HG03097 (cell line): ENCODE results near the gene PSMB7.

Experiments used
- ATAC-seq: cut with Tn5 transposase; IDR thresholded peaks from one replicate; pipeline ENCODE4 v1.9.1; 2021; ENCODE audit not compliant: unreplicated experiment, low FRiP score

PSMB7 gene

GRCh38 chr9:124386201-124386600 lies 29.0 kb downstream of the PSMB7 start:
- ATAC-seq, result no peak

- ATAC-seq, result no peak
These were observed 29.6 kb downstream of the PSMB7 start for GRCh38 chr9:124385623-124386022.

GRCh38 chr9:124384846-124385245 lies 30.4 kb downstream of the PSMB7 start:
- no peak for ATAC-seq

GRCh38 chr9:124384210-124384609 lies 31.0 kb downstream of the PSMB7 start:
- no peak for ATAC-seq

- ATAC-seq, result no peak
These were observed 33.9 kb downstream of the PSMB7 start for GRCh38 chr9:124381170-124381945.

GRCh38 chr9:124377551-124378406 lies 37.5 kb downstream of the PSMB7 start:
- ATAC-seq, result no peak

- ATAC-seq, result no peak
These were observed 38.9 kb downstream of the PSMB7 start for GRCh38 chr9:124376329-124376728.

GRCh38 chr9:124375726-124376125 lies 39.5 kb downstream of the PSMB7 start:
- ATAC-seq, result no peak

DNA sequence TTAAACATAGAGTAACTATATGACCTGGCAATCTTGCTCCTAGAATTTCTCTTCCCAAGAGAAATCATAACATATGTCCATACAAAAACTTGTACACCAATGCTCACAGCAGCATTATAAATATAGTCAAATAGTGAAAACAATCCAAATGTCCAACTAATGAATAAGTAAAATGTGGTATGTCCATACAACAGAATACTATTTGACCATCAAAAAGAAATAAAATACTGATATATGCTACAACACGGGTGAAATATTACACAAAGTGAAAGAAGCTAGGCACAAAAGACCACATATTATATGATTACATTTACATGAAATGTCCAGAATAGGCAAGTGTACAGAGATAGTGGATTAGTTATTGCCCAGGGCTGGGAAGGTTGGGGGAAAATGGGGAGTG lies 41.4 kb downstream of the PSMB7 start:
- ATAC-seq, result no peak

- ATAC-seq, result no peak
These were observed 41.9 kb downstream of the PSMB7 start for GRCh38 chr9:124373386-124373785.

DNA sequence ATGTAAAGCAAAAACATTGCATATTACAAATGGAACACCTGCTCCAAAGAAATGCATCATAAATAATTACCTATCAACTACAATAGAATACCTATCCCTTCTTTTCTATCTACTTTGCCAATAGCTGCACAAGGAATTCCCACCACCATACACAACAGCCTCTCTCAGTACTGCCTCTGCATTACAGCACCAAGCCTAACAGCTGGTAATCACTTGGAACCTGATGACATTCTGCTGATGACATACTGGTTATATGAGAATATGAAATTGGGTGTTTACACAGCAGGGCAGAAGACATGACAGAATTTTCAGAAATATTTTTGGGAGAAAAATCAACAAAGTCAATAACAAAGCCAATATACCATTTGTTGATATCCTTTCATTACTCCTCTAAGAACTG lies 43.2 kb downstream of the PSMB7 start:
- ATAC-seq, result no peak

DNA sequence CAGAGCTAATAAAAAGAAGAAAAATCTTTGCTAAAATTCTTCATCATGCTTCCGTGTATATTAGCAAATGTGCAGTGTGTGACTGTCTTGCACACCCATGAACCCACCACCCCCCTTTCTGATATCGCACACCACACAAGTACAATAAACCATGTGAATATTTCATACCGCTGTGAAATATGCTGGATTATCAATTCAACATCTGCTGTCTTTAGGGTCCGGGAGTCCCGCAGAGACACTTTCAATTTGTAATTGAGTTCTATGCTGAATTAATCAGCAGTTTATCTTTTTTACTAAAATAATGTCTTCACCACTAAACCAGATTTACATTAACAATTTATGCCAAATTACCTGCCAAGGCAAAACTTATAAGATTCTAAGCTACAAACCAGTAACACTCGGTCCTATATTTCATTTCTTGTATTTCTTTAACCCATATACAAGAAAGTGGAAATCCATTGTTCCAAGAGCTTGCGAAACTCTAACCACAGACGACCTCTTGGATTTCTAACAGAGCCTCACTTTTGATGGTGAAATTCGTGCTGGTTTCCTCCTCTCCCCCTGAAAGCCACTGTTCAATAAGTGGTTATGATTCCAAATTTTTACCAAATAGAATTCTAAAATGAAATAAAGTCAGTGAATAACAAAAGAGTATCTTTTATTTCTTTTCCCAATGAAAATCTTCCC lies 44.2 kb downstream of the PSMB7 start:
- ATAC-seq, result no peak

DNA sequence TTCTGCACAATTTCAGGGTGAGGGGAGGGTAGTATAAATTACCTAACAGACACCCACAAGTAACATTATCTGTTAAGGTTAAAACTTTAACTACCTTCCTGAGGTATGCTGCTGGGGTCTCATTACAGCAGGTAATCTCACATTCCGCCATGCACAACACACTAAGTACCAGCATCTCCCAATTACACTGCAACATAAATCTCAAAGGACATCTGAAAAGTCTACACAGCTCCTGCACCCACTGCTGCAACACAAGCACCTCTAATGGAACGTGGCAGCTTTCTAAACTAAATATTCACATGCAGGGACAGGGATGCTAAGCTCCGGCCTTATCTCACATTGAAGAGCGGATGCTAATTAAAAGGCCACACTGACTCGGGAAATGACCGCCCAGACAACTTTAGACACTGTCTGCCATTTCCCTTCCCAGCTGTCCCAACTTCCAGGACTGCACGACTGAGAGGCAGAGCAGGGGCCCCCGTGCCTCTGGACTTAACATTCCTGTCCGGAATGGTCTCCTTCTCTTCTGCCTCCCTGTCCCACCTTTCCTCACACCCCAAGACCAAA lies 45.9 kb downstream of the PSMB7 start:
- ATAC-seq, result no peak

DNA sequence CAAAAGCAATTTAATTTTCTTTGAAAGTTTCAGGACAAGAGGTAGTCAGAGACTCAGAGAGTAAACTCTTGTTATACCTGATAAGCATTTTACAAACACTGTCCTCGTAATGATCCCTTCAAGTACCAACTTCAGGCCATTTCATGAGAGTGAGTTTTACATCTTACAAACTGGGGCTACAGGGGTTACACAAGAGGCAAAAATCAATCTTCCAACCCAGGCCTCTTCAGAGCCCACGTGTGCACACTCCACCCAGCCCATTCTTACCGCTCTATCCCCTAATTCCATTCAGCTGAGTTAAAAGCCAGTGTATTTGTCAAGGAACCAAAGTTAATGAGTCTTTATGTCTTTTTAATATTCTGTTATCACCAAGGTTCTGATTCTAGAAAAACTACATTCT lies 46.5 kb downstream of the PSMB7 start:
- ATAC-seq, result no peak

DNA sequence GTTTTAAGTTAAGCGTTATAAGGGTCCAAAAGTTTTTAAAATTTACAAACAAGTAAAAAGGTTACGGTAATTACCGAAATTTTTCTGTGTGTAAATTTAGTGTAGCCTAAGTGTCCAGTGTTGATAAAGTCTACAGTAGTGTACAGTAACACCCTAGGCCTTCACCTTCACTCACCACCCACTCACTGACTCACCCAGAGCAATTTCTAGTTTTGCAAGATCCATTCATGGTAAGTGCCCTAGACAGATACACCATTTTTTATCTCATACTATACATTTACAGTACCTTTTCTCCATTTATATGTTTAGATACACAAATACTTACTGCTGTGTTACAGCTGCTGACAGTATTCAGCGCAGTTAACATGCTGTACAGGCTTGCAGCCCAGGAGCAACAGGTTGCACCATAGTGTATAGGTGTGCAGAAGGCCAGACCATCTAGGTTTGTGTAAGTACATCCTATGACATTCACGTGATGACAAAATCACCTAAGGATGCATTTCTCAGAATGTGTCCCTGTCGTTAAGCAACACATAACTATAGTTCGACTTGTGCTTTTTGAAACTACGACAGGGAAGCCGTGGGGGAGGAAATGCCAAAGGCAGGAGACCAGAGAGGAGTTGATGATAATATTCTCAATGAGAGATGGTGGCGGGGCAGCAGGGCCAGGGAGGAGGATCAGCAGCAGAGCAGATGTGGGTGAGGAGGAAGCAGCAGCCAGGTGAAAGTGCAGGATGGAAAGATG lies 48.6 kb downstream of the PSMB7 start:
- no peak for ATAC-seq

DNA sequence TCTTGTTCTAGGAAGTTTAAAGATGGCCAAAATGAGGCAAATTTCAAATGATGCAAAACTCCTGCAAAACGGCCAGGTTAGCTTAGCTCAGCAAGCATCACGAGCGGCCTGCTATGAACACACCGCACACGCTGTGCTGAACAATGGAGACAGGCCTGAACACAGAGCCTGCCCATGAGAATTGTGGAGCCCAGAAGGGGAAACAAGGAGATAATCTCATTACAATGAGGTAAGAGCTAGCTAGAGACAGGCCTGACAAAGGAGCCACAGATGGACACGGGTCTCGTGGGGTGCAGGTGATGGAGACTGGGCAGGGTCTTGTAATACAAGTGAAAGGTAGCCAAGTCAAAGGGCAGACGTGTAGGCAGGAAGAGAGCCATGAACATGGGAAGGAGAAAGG lies 50.2 kb downstream of the PSMB7 start:
- no peak for ATAC-seq

DNA sequence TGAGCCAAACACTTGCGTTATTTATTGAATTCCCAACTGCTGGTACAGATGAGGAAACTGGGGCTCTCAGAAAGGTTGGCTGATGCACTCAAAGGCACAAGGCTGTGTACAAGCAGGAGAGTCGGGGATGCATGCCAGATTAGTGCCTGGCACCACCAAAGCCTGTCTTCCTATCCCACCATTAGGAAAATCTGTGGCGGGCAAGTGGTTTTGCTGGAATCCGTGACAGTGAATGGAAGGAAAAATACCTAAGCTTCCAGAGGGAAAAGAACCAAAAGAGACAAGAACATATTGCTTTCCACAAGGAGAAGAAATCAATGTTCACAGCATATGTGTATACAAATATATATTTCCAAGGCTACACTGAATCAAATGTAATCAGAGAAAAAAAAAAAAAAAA lies 51.1 kb downstream of the PSMB7 start:
- ATAC-seq, result no peak

- ATAC-seq, result no peak
These were observed 51.7 kb downstream of the PSMB7 start for GRCh38 chr9:124363326-124364096.

DNA sequence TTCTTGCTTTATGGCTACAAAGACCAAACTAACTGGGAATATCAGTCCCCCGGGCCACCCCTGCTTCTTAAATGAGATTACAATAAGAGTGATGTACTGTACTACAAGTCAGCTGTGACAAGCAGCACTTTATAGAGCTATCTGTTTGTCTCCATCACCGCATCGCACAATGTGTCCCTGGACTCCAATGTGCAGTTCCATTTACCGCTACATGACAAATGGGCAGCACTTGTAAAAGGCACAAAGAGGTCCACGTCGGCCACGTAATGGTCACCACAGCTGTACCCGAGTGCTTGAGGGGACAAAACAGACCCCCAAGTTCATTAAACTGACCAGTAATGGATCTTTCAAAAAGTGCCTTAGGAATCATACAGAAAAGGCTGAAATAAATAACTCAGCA lies 54.1 kb downstream of the PSMB7 start:
- no peak for ATAC-seq
